ENCODE results near the gene SLC25A26.

Gene SLC25A26

DNA sequence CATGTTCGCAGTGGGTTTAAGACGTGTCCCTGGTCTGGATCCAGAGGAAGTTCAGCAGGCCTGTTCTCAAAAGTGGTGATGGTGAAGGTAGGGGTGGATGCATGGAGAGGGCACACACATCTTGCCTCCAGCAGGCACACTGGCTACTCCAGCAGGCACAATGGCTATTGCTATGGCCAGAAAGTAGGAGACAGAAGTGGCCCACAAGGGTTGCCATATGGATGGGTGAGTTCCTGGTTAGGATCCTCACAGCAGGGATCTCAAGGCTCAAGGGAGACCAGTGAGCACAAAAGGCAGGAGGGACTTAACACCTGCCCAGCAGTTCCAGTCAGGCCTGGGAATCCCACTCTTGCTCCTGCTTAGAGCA is 172.1 kb downstream of the SLC25A26 start:
- DNase-seq (ENCODE audit: low read depth), result no peak
- no peak overlapping the region for H3K4me3 ChIP-seq (ENCODE audit: low read length)
- TF ChIP-seq, protein P1, sequence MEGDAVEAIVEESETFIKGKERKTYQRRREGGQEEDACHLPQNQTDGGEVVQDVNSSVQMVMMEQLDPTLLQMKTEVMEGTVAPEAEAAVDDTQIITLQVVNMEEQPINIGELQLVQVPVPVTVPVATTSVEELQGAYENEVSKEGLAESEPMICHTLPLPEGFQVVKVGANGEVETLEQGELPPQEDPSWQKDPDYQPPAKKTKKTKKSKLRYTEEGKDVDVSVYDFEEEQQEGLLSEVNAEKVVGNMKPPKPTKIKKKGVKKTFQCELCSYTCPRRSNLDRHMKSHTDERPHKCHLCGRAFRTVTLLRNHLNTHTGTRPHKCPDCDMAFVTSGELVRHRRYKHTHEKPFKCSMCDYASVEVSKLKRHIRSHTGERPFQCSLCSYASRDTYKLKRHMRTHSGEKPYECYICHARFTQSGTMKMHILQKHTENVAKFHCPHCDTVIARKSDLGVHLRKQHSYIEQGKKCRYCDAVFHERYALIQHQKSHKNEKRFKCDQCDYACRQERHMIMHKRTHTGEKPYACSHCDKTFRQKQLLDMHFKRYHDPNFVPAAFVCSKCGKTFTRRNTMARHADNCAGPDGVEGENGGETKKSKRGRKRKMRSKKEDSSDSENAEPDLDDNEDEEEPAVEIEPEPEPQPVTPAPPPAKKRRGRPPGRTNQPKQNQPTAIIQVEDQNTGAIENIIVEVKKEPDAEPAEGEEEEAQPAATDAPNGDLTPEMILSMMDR (conservative IDR thresholded peaks at IDR 0.05; ENCODE audit: low read depth, low read length), result no peak

DNA sequence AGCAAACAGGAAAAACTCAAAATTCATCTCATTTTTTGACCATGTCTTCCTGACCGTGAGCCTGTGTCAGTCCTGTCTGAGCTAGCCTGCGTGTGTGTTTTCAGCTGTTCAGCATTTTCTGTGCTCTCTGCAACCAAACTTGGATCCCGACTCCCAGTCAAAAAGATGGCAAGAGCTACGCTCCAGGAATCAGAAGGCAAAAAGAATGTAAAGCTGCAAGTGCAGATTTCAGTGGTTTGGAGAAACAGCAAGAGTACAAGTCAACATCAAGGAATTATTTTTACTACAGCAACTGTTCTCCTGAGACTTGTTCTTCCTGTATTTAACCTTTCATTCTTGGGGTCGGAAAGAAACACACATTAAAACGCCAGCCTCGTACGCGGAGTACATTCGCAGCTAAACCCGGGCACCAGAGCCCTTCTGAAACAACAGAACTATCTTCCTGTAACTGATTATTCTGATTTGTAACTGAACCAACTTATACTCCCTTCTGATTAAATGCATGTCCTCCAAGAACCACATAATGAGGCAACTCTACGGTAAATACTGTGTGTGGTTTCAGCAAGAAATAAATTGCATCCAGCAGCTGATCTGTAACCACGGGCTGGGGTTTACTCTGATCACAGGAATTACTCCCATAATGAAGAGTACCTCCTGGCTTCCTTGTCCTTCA is 172.7 kb downstream of the SLC25A26 start:
- no peak overlapping the region for H3K4me3 ChIP-seq (ENCODE audit: low read length)
- TF ChIP-seq, protein P1 (conservative IDR thresholded peaks at IDR 0.05; ENCODE audit: low read depth, low read length), result no peak
- DNase-seq (ENCODE audit: low read depth), result no peak

DNA sequence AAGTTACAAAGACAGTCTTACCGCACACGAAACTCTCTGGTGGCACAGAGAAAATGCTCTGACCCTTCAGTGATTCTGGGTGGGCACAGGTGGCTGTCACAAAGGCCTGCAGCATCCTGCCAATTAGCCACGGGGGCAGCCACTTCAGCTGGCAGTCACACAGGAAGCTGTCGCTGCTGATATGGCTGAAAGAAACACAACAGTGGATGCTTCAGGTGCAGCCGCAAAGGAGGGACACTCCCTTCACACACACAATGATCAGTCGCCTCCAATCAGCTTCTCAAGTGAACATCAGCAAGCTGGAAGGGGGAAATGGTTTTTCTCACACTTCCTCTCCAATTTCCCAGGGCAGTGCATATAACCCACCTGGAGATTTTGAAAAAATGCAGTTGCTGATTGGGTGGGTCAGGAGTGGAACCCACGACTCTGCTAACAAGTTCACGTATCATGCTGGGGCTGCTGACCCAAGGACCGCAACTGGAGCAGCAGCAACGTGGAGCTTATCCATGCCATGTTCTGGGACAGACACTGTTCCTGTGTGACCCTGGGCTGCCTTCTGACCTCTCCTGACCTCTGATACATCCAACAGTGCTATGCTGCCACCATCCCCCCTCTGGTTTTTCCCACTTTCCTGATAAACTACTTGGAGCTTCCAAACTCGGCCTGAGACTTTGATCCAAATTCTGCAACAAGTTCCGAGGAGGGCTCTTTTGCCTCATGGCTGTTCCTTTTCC is 173.4 kb downstream of the SLC25A26 start:
- H3K4me3 ChIP-seq (ENCODE audit: low read length), result no peak overlapping the region
- TF ChIP-seq, protein P1 (conservative IDR thresholded peaks at IDR 0.05; ENCODE audit: low read depth, low read length), result no peak
- no peak for DNase-seq (ENCODE audit: low read depth)

DNA sequence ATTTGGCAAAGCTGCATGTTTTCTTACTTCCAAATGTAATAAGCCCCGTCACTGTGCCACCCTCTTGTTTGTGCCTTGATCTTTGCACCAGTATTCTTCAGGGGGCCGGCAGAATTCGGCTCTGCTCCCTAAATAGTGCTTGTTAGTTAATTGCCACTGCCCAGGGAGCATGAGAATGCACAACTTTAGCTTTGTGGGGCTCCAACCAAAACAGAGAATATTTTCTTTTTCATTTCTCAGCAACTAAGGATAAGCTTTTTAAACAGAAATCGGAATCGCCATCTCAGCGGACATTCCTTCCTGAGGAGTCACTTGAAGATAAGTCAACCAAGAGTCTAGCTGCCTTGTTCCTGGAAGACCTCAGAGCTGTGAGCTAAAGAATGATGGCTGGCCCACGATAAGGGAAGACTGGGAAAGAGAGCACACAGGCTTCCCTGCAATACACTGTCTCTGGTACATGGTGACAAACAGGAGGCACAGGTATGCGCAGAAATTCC is 174.0 kb downstream of the SLC25A26 start:
- H3K4me3 ChIP-seq (ENCODE audit: low read length), result no peak overlapping the region
- TF ChIP-seq, protein P1 (conservative IDR thresholded peaks at IDR 0.05; ENCODE audit: low read depth, low read length), result no peak
- no peak for DNase-seq (ENCODE audit: low read depth)

DNA sequence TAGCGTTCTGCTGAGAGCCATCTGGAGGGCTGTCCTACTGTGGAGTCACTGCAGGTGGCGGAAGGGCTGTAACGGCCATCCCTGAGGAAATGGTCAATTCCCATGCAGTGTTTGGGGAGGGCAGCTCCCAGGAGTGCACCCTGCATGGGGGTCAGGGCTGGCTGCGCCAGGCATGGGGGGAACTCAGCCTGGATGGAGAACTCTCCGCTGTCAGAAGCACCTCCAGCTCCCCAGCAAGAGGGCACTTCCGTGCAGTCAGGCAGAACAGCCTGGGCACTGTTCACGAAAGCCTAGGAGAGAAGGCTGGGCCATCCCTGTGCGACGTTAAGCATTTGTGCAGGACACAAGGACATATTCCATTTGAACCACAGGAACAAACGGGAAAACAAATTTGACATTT is 174.8 kb downstream of the SLC25A26 start:
- no peak overlapping the region for H3K4me3 ChIP-seq (ENCODE audit: low read length)
- TF ChIP-seq, protein P1 (conservative IDR thresholded peaks at IDR 0.05; ENCODE audit: low read depth, low read length), result no peak
- no peak for DNase-seq (ENCODE audit: low read depth)

DNA sequence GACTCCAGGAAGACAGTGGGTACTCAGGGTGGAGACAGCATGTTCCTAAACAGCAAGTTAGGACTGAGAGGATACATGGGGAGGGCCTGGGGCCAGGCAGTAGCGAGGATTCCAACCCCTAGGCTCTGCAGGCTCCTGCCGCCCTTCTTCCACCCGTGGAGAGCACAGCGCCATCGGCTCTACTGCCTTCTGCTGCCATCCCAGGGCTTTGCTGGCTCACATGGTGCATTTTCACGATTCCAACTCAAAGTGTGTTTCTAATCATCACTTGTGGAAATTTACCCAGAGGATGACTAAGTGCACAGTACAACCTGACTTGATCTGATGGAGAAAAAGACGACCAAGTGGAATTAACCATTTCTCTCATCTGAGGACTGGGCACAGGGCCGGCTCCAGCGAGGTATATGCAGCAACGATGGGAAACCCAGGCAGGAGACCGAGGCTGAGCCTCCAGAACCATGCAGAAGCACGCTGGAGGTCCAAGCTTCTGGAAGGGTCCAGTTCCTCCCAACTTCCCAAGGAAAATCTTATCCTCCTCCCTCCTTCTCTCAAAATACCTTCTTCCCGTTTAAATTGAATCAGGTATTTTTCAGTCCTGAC is 175.5 kb downstream of the SLC25A26 start:
- H3K4me3 ChIP-seq (ENCODE audit: low read length), result no peak overlapping the region
- TF ChIP-seq, protein P1 (conservative IDR thresholded peaks at IDR 0.05; ENCODE audit: low read depth, low read length), result no peak
- no peak for DNase-seq (ENCODE audit: low read depth)

Measured in retinal pigment epithelial cell (primary cell).